H1 (cell line): Measurements from ENCODE around the gene ZNF407. TPM values are rescaled to one million over a fixed set of nuclear protein-coding genes. Genes with fewer than 3 reads are reported as not detected.

Source experiments
- CTCF ChIA-PET: fragments of 300-600 bp; sonication (Branson Sonifier 250); formaldehyde crosslinking; loops from one replicate; lab custom pipeline; 2021; ENCODE audit not compliant: partially characterized antibody; lab: Charles Lee
- POLR2A ChIA-PET: fragments of 300-600 bp; sonication (Branson Sonifier 250); formaldehyde crosslinking; loops from one replicate; lab custom pipeline; 2021; ENCODE audit warnings: inconsistent platforms; ENCODE audit not compliant: partially characterized antibody; lab: Charles Lee
- DNase-seq, 2 experiments: peaks; one replicate each; pipeline versions ENCODE4 v3.0.0 to v3.0.0-alpha.2; 2010 to 2022; ENCODE audit warnings: low spot score in 2 of 2, low read depth in 1 of 2, mixed read lengths in 1 of 2
- FAIRE-seq: peaks from 2 replicates; lab custom pipeline; 2011; peaks lifted over from hg19 to GRCh38; lab: Jason Lieb, UNC
- H2AFZ ChIP-seq: 2 replicates; pipeline ENCODE4 v1.8.1; 2012; ENCODE audit warnings: low read length, inconsistent platforms
- H2AK5ac ChIP-seq: 2 replicates; pipeline ENCODE4 v1.6.1; 2013; ENCODE audit warnings: low read depth, low read length
- H2BK120ac ChIP-seq: replicated peaks from 2 replicates; pipeline ENCODE3; 2013; ENCODE audit warnings: low read depth, low read length, inconsistent platforms
- H2BK12ac ChIP-seq: 2 replicates; pipeline ENCODE4 v1.6.1; 2013; ENCODE audit warnings: low read depth, low read length
- H2BK15ac ChIP-seq: 2 replicates; pipeline ENCODE4 v1.6.1; 2013; ENCODE audit warnings: low read length
- H2BK20ac ChIP-seq: 2 replicates; pipeline ENCODE4 v1.6.1; 2013; ENCODE audit warnings: low read length
- H2BK5ac ChIP-seq: 2 replicates; pipeline ENCODE4 v1.6.1; 2013; ENCODE audit warnings: low read depth, low read length
- H3K14ac ChIP-seq: 2 replicates; pipeline ENCODE4 v1.6.1; 2013; ENCODE audit warnings: inconsistent platforms; ENCODE audit not compliant: insufficient read length
- H3K18ac ChIP-seq: 2 replicates; pipeline ENCODE4 v1.6.1; 2013; ENCODE audit warnings: low read length; ENCODE audit errors: extremely low read depth
- H3K23ac ChIP-seq: 2 replicates; pipeline ENCODE4 v1.6.1; 2013; ENCODE audit warnings: inconsistent platforms; ENCODE audit not compliant: insufficient read length
- H3K23me2 ChIP-seq: 2 replicates; pipeline ENCODE4 v1.6.1; 2013; ENCODE audit warnings: low read depth, low read length
- H3K27ac ChIP-seq: 2 replicates; pipeline ENCODE4 v1.6.1; 2011; ENCODE audit warnings: low read depth, low read length, inconsistent platforms
- H3K27me3 ChIP-seq, 4 experiments: replicated peaks in 1 of 4; 1 replicate in 1 of 4; 2 replicates in 3 of 4; pipeline versions ENCODE4 v1.6.1 to v1.8.1; 2011 to 2013; ENCODE audit warnings: low read length in 3 of 4, mild to moderate bottlenecking in 3 of 4, inconsistent platforms in 2 of 4, mixed read lengths in 2 of 4, moderate library complexity in 1 of 4; ENCODE audit not compliant: control insufficient read depth in 3 of 4, insufficient read depth in 3 of 4; ENCODE audit errors: extremely low read depth in 1 of 4
- H3K36me3 ChIP-seq, 4 experiments: 2 replicates each; pipeline versions ENCODE4 v1.6.1 to v1.8.1; 2011 to 2013; ENCODE audit warnings: mild to moderate bottlenecking in 4 of 4, low read length in 3 of 4, moderate library complexity in 2 of 4, control low read depth in 1 of 4, inconsistent platforms in 1 of 4; ENCODE audit not compliant: insufficient read depth in 4 of 4, control insufficient read depth in 2 of 4
- H3K4ac ChIP-seq: replicated peaks from 2 replicates; pipeline ENCODE3; 2013; ENCODE audit warnings: low read length, low read depth, mixed read lengths, inconsistent platforms; ENCODE audit not compliant: insufficient read length
- H3K4me1 ChIP-seq, 4 experiments: replicated peaks in 1 of 4; 1 replicate in 1 of 4; 2 replicates in 3 of 4; pipeline versions ENCODE4 v1.6.1 to v1.8.1; 2011 to 2013; ENCODE audit warnings: low read length in 3 of 4, inconsistent platforms in 2 of 4, mixed read lengths in 1 of 4; ENCODE audit not compliant: insufficient read depth in 4 of 4, control insufficient read depth in 3 of 4
- H3K4me2 ChIP-seq, 2 experiments: 2 replicates each; pipeline versions ENCODE4 v1.6.1 to v1.8.1; 2011 to 2013; ENCODE audit warnings: low read depth in 2 of 2, low read length in 2 of 2, control low read depth in 1 of 2, inconsistent platforms in 1 of 2, mild to moderate bottlenecking in 1 of 2; ENCODE audit not compliant: insufficient read depth in 1 of 2
- H3K4me3 ChIP-seq, 4 experiments: fragments of 200-600, 300-600 bp in 1 of 4; sonication (generic), shearing (Covaris generic), sonication (Bioruptor Twin) in 1 of 4; 2 replicates each; pipeline versions ENCODE4 v1.5.1 to v1.8.1; 2011 to 2016; ENCODE audit warnings: low read length in 4 of 4, low read depth in 3 of 4, control low read depth in 2 of 4, inconsistent platforms in 2 of 4, mild to moderate bottlenecking in 2 of 4, mixed read lengths in 1 of 4, moderate library complexity in 1 of 4; ENCODE audit not compliant: insufficient read depth in 2 of 4; ENCODE audit errors: extremely low read depth in 1 of 4
- H3K56ac ChIP-seq: replicated peaks from 2 replicates; pipeline ENCODE3; 2013; ENCODE audit warnings: low read depth, mild to moderate bottlenecking, mixed read lengths, low read length, inconsistent platforms; ENCODE audit not compliant: insufficient read length
- H3K79me1 ChIP-seq: 2 replicates; pipeline ENCODE4 v1.6.1; 2013; ENCODE audit warnings: low read depth, low read length, control low read depth
- H3K79me2 ChIP-seq, 2 experiments: 2 replicates each; pipeline versions ENCODE4 v1.6.1 to v1.8.1; 2012 to 2013; ENCODE audit warnings: low read length in 2 of 2, mild to moderate bottlenecking in 2 of 2, inconsistent platforms in 1 of 2; ENCODE audit not compliant: insufficient read depth in 2 of 2, control insufficient read depth in 1 of 2
- H3K9ac ChIP-seq, 4 experiments: replicated peaks in 1 of 4; 1 replicate in 1 of 4; 2 replicates in 3 of 4; pipeline versions ENCODE4 v1.6.1 to v1.8.1; 2011 to 2013; ENCODE audit warnings: low read depth in 3 of 4, low read length in 3 of 4, control low read depth in 2 of 4, mild to moderate bottlenecking in 2 of 4, moderate library complexity in 2 of 4, inconsistent platforms in 1 of 4; ENCODE audit errors: extremely low read depth in 1 of 4
- H3K9me3 ChIP-seq, 2 experiments: 2 replicates each; pipeline versions ENCODE4 v1.6.1 to v1.8.1; 2012 to 2013; ENCODE audit warnings: mild to moderate bottlenecking in 2 of 2, moderate library complexity in 2 of 2, control low read depth in 1 of 2, inconsistent platforms in 1 of 2, low read depth in 1 of 2, low read length in 1 of 2, mixed read lengths in 1 of 2; ENCODE audit not compliant: insufficient read depth in 2 of 2
- H4K20me1 ChIP-seq, 2 experiments: replicated peaks in 1 of 2; 2 replicates each; pipeline versions ENCODE3 to v1.8.1; 2011 to 2013; ENCODE audit warnings: inconsistent platforms in 2 of 2, low read length in 2 of 2, mild to moderate bottlenecking in 1 of 2; ENCODE audit not compliant: insufficient read depth in 2 of 2, control insufficient read depth in 1 of 2
- H4K5ac ChIP-seq: 2 replicates; pipeline ENCODE4 v1.6.1; 2013; ENCODE audit warnings: low read length, low read depth, mixed read lengths, inconsistent platforms; ENCODE audit not compliant: insufficient read length
- H4K8ac ChIP-seq: 2 replicates; pipeline ENCODE4 v1.8.0; 2013; ENCODE audit warnings: mild to moderate bottlenecking, moderate library complexity, low read length, inconsistent platforms; ENCODE audit not compliant: insufficient read depth; ENCODE audit errors: extremely low read depth
- H4K91ac ChIP-seq: replicated peaks from 2 replicates; pipeline ENCODE3; 2013; ENCODE audit warnings: low read length, mixed read lengths, inconsistent platforms; ENCODE audit not compliant: insufficient read length
- CHD2 ChIP-seq: IDR thresholded peaks from 2 replicates; pipeline ENCODE4 v1.6.1; 2012; ENCODE audit warnings: low read length, improper control_type of control experiment
- EP300 ChIP-seq, 2 experiments: IDR thresholded peaks; 1 replicate in 1 of 2; 2 replicates in 1 of 2; pipeline ENCODE4 v1.6.1; 2011 to 2012; ENCODE audit warnings: low read depth in 2 of 2, low read length in 2 of 2, mild to moderate bottlenecking in 2 of 2, borderline replicate concordance in 1 of 2, inconsistent platforms in 1 of 2, moderate library complexity in 1 of 2
- KDM1A ChIP-seq: fragments of 200-600, 300-600 bp; sonication (generic); IDR thresholded peaks from 2 replicates; pipeline ENCODE4 v1.7.1; 2016; ENCODE audit warnings: mild to moderate bottlenecking, low read length, borderline replicate concordance
- POLR2AphosphoS5 ChIP-seq: IDR thresholded peaks from 2 replicates; pipeline ENCODE4 v1.6.1; 2011; ENCODE audit warnings: low read depth, low read length
- POU5F1 ChIP-seq: IDR thresholded peaks from 2 replicates; pipeline ENCODE4 v1.6.1; 2011; ENCODE audit warnings: low read depth, mild to moderate bottlenecking, low read length, moderate library complexity
- RAD21 ChIP-seq, 2 experiments: IDR thresholded peaks in 1 of 2; conservative IDR thresholded peaks in 1 of 2; 2 replicates each; pipeline ENCODE4 v1.6.1; 2011; ENCODE audit warnings: low read depth in 2 of 2, low read length in 2 of 2, improper control_type of control experiment in 1 of 2, inconsistent platforms in 1 of 2, mild to moderate bottlenecking in 1 of 2, moderate library complexity in 1 of 2
- RBBP5 ChIP-seq: IDR thresholded peaks from 2 replicates; pipeline ENCODE4 v1.7.1; 2012; ENCODE audit warnings: low read depth, mild to moderate bottlenecking, inconsistent platforms, low read length, moderate library complexity, borderline replicate concordance
- RNF2 ChIP-seq: fragments of 200-900, 300-1000 bp; sonication (generic); IDR thresholded peaks from 2 replicates; pipeline ENCODE4 v1.7.1; 2016; ENCODE audit warnings: borderline replicate concordance, low read depth, mild to moderate bottlenecking, antibody characterized with exemption, low read length; ENCODE audit not compliant: poor library complexity, severe bottlenecking; ENCODE audit errors: missing control alignments
- SP2 ChIP-seq: IDR thresholded peaks from 2 replicates; pipeline ENCODE4 v1.6.1; 2012; ENCODE audit warnings: mild to moderate bottlenecking, low read length, inconsistent platforms
- SRF ChIP-seq: IDR thresholded peaks from 2 replicates; pipeline ENCODE4 v1.6.1; 2011; ENCODE audit warnings: mild to moderate bottlenecking, low read depth, low read length, moderate library complexity
- USF2 ChIP-seq: IDR thresholded peaks from 2 replicates; pipeline ENCODE4 v1.6.1; 2011; ENCODE audit warnings: low read length, improper control_type of control experiment
- WGBS, 2 experiments: shearing (Covaris generic) in 1 of 2; methylation state at CpG; one replicate each; pipeline versions ENCODE4 v1.1.6 to v1.1.7; 2013 to 2015; ENCODE audit warnings: low lambda C conversion rate in 2 of 2, mixed read lengths in 2 of 2, inconsistent platforms in 1 of 2, low coverage in 1 of 2, missing lambda C conversion rate in 1 of 2; ENCODE audit not compliant: insufficient replicate concordance in 2 of 2, insufficient coverage in 1 of 2, insufficient read length in 1 of 2; ENCODE audit errors: extremely low coverage in 1 of 2, missing lambda C conversion rate in 1 of 2; 5-methylcytosine and 5-hydroxymethylcytosine counted together
- polyA plus RNA-seq, 7 experiments: library from polyadenylated mRNA; depleted of rRNA in 3 of 7; stranded (reverse) in 5 of 7; unstranded in 2 of 7; fragments of >200 nt in 5 of 7; fragments of 200-250 nt in 2 of 7; gene quantifications; 1 replicate in 5 of 7; 2 replicates in 1 of 7; 4 replicates in 1 of 7; pipeline versions ENCODE4 v1.2.1 to v1.2.3, GENCODE V29; 2011 to 2013; ENCODE audit warnings: missing spikeins in 2 of 7, mixed read lengths in 2 of 7
- total RNA-seq: library from RNA; stranded (reverse); fragmentation: NEBNext Ultra II Directional; extraction: Animal tissue kit (Norgen Biotek cat#: 25700); gene quantifications from 2 replicates; pipeline ENCODE4 v1.2.1, GENCODE V29; 2021

ZNF407 gene
- total and polyA plus RNA-seq, 2 of the 8 experiments (the other 6 are each of a cell fraction or from before 2014, with no cell fraction given) = 1.5 to 6.8 TPM

GRCh38 chr18:74694436-74694835 is 96.8 kb downstream of the ZNF407 start:
- H2AFZ ChIP-seq = no peak overlapping the region
- H3K27ac ChIP-seq = no peak overlapping the region
- TF ChIP-seq SP2 (no peak), EP300 (IDR thresholded peaks at IDR 0.05; ENCODE audit: borderline replicate concordance in 1 of 2, low read depth in 2 of 2, low read length in 2 of 2) (no peak), USF2 (no peak), POU5F1 (no peak), RAD21 (IDR thresholded peaks at IDR 0.05 in 1 of 2, conservative IDR thresholded peaks at IDR 0.05 in 1 of 2; ENCODE audit: low read depth in 2 of 2, low read length in 2 of 2) (no peak), CHD2 (no peak), SRF (no peak), KDM1A (no peak), RBBP5 (no peak), RNF2 (no peak), POLR2AphosphoS5 (no peak)
- no peak overlapping the region for H4K91ac ChIP-seq
- H3K4me1 ChIP-seq = peaks cover 0 to 3% (median 1%) of the 10 kb centered on the region in 4 experiments; a peak in 4 of 7 replicates
- no peaks in the 10 kb centered on the region for H4K20me1 ChIP-seq
- WGBS, 2 experiments = 94% methylated on average over 1 of the region's 1 CpG; no CpG with 5 or more reads in 1 of the 2 experiments
- H4K5ac ChIP-seq = no peak overlapping the region
- no peaks in the 10 kb centered on the region for H3K36me3 ChIP-seq
- no peak overlapping the region for H2AK5ac ChIP-seq
- no peak overlapping the region for H3K4ac ChIP-seq
- H2BK12ac ChIP-seq = no peak overlapping the region
- no peak overlapping the region for H3K14ac ChIP-seq
- H3K56ac ChIP-seq = no peak overlapping the region
- H3K79me2 ChIP-seq = no peaks in the 10 kb centered on the region
- H3K9me3 ChIP-seq = no peaks in the 10 kb centered on the region
- CTCF ChIA-PET = interaction anchor here (0.6 to 1.0 kb wide), 2 partner anchors 125 to 347 kb away, joined by 3 read pairs; no protein-coding TSS in a partner anchor
- no peak overlapping the region for H2BK120ac ChIP-seq
- H3K23ac ChIP-seq = no peak overlapping the region
- H3K9ac ChIP-seq = no peak overlapping the region
- no peak overlapping the region for H3K18ac ChIP-seq
- POLR2A ChIA-PET = no interaction called here
- H3K23me2 ChIP-seq = no peaks in the 10 kb centered on the region
- FAIRE-seq (no peak), DNase-seq (no peak)
- no peak overlapping the region for H3K4me3 ChIP-seq
- H3K27me3 ChIP-seq = peaks cover 0 to 1% (median 0%) of the 10 kb centered on the region in 4 experiments; a peak in 1 of 7 replicates
- no peak overlapping the region for H4K8ac ChIP-seq
- H2BK15ac ChIP-seq = no peak overlapping the region
- no peak overlapping the region for H2BK20ac ChIP-seq
- H2BK5ac ChIP-seq = no peak overlapping the region
- H3K4me2 ChIP-seq = no peak overlapping the region
- no peaks in the 10 kb centered on the region for H3K79me1 ChIP-seq
